ENCODE results near the gene FAM107B.
A peak's percentile ranks its signal among the peaks of the same experiment; 100 is the strongest.
"Not testable (repeated sequence)": the region's sequence is repeated elsewhere in the genome, so short reads cannot be mapped to it uniquely, and the experiment has no call there.

Gene FAM107B

GRCh38 chr10:14659626-14660196, 115.0 kb downstream of the FAM107B start:
- DNase-seq, result peak; percentile 63

DNA sequence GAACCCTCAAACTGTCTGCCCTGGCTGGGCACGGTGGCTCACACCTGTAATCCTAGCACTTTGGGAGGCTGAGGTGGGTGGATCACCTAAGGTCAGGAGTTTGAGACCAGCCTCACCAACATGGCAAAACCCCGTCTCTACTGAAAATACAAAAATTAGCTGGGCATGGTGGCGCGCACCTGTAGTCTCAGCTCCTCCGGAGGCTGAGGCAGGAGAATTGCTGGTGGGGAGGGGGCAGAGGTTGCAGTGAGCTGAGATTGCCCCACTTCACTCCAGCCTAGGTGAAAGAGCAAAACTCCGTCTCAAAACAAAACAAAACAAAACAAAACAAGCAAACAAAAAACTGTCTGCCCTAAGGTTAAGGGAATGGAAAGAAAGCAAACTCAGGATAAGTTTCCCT, 115.6 kb downstream of the FAM107B start:
- DNase-seq, result not testable (repeated sequence)

- DNase-seq, result no peak
Observed at GRCh38 chr10:14658331-14659127, 116.2 kb downstream of the FAM107B start.

DNA sequence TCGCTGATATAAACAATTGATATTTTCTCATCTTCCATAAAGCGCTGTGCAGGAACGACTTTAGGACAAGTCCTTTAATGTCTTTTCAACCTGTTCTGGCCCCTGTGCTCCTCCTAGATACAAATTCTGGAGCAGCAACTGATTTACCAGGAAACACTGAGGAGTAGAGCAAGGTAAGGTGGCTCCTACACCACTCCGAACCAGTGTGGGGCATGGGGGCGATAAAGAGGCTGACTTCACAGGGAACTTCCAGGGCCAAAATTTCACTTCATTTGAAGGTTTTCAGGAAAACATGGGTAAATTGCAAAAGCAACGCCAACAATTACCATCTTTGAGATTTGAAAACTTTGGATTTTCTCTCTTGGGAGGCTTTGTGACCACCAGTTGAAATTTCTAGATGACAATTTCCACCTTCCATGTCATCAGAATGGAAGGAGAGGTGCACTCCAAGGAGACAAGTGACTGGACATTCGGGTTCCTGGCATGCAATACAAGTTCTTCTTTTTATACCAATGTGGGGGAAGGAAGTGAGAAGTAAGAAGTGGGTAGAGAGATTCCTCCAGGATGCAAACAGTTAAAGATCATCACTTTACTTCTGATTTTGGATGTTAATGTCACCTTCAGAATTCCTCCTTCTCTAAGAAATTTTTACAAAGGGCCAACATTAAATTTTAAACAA, 118.5 kb downstream of the FAM107B start:
- DNase-seq, result no peak

DNA sequence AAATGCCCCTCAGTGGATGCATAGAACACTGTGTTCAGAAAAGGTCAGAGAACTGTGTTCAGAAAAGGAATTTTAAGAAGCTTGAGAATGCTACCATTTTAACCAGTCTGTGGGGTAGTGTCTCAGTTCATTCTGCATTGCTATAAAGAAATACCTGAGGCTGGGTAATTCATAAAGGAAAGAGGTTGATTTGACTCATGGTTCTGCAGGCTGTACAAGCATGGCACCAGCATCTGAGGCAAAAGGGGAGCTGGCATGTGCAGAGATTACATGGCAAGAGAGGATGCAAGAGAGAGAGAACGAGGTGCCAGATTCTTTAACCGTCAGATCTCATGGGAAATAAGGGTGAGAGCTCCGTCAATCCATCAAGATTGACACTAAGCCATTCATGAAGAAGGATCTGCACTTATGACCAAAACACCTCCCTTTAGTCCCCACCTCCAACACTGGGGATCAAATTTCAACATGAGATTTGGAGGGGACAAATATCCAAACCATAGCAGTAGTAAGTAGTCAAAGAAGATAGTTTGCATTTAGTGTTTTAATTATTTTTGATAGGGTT, 119.8 kb downstream of the FAM107B start:
- no peak for DNase-seq

DNA sequence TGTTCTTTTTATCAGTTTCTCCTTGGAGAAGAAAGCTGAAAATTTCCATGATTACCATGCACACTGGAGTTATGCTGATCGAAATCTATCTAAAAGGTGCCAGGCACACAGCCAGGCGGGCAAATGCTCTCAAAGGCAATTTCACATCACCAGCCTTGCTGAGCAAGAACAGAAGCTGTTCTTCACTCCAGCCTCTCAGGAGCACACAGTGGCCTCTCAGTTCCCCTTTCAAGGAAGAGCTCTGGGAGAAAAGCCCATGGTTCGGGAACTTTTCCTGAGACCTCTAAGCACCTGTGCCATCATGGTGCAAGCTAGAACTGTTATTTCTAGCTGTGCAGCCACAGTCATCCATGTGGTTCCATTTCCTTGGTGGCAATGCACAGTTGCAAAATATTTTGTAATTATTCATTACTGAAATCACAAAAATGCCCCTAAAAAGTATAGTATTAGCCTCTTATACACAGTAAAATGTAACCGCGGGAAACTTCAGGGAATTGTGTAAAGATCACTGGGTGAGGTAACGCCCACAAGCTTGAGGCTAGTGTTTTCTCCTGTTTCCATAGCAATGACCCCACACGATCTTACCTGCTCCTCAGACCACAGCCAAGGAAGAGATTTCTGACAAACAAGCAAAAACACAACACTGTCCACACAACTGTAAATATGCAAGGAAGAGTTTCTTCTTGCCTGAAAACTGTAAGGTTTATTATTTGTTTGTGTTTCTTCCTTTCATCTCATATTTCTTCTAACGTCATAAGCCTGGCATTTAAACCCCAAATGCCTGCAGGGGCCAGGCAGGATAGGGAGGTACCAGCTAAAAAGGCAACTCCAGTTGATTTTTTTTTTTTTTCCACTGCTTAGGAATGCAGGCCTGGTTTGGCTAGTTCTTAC, 121.2 kb downstream of the FAM107B start:
- DNase-seq, result no peak

GRCh38 chr10:14652816-14653215, 121.9 kb downstream of the FAM107B start:
- DNase-seq, result no peak

- no peak for DNase-seq
Observed at GRCh38 chr10:14652067-14652466, 122.6 kb downstream of the FAM107B start.

DNA sequence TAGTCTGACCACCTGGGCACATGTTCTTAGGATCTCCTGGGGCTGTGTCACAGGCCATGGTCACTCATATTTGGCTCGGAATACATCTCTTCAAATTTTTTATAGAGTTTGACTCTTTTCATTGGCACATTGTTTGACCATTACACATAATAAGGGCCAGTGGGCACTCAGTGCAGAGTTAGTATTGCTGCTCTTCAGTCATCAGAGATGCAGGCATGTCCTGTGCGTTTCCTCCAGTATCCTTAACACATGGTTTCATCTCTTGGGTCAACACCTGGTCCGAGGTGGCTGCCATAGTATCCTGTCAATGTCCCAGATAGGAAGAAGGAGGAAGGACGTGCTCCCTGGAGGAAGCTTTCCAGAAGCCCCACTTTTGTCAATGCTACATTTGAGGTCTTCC, 125.0 kb downstream of the FAM107B start:
- DNase-seq, result no peak

DNA sequence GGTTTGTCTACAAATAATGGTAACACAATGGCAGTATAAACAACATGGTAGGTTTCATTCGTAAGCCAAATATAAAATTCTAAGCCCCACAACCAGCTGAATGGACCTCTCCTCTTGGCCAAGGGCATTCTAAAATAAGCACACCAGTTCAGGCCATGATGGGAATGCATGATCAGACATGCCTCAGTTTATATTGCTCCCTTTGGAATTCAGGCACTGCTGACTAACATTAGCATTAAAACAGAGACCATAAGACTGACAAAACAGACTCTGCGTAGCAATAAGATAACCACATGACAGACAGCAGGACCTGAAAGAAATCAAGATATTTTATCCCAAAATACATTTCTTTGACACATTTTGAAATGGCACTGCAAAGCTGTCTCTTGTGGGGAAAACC, 125.8 kb downstream of the FAM107B start:
- no peak for DNase-seq

GRCh38 chr10:14648005-14648765, 126.5 kb downstream of the FAM107B start:
- DNase-seq, result peak; percentile 76

DNA sequence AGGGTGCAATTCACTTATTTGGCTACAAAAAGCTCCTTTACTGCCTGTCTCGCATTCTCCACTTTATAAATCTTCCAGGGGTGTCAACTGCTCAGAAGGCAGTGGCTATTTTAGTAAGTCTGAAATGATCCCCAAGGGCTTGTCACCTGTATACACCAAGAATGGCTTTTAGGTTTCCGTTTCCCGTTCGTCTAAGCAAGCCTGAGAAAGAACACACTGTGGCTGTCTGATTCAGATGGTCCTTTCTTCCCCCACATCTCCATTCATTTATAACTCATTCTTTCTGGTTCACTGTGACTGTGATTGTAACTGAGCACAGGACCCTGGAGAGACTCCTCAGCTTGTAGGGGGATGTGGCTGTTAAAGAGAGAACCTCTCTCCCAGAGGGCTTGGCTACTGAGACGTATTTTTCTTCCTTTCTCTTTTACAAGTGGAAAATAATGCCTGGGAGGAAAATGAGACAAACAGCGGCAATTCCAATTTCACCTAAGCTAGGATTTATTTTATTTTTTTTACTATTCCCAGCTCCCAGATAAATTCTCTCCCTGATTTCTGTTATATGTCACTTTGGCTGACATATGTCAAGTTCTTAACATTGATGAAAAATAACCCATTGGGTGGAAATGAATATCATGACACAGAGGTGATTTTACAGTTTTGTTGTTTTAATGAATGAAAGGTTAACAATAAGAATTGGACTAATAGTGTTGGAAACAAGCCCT, 129.3 kb downstream of the FAM107B start:
- DNase-seq, result peak; percentile 25

DNA sequence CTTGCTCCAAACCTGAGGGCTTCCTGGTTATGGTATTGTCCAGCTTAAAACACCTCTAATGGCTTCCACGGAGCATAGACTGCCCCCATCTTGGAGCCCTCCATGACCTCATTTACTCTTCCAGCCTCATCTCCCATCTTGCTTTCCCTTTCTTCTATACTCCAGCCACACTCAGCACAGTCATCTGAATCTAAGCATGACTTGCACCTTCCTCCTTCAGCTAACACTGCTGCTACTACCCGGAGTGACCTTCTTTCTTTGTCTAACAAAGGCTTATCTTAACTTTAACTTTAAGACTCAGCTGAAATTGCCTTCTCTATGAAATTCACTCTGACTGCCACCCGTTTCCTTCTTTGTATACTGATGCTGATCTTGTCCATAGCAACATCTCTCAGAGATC, 135.1 kb downstream of the FAM107B start:
- DNase-seq, result no peak

- no peak for DNase-seq
Observed at GRCh38 chr10:14635043-14635710, 139.5 kb downstream of the FAM107B start.

- DNase-seq, result not testable (repeated sequence)
Observed at GRCh38 chr10:14634572-14634971, 140.1 kb downstream of the FAM107B start.

- DNase-seq, result no peak
Observed at GRCh38 chr10:14625765-14626525, 148.8 kb downstream of the FAM107B start.

DNA sequence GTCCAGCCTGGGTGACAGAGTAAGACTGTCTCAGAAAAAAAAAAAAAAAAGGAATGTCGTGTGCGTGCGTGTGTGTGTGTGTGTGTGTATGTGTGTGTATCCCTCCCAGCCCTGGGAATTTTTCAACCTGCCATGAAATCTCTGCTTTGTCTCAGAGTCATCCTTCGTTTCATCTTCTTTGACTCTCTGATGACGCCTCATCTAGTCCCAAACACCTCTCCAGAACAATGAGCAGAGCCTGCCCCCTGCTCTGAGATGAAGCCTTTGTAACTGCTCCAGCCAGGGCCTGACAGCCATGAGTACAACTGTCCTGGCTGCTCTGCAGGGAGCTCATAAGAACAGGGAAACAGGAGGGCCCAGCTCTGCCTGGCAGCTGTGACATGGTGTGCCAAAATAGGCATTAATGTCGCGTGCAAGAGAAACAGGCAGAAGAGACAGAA, 149.5 kb downstream of the FAM107B start:
- no peak for DNase-seq

DNA sequence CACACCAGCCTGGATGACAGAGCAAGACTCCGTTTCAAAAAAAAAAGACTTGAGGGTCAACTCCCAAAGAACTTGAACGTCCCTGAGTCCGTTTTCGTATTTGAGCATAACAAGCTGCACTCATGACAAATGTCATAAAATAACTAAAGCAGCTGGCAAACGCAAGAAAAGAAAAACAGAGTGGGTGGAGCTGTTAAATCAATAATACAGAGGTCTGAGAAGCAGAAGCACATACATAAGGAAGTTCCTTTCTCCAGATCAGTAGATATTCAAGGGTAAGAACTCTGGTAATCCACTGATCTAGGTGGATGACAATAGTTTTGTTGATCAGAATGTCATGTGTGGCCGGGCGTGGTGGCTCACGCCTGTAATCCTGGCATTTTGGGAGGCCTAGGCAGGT, 150.1 kb downstream of the FAM107B start:
- no peak for DNase-seq

DNA sequence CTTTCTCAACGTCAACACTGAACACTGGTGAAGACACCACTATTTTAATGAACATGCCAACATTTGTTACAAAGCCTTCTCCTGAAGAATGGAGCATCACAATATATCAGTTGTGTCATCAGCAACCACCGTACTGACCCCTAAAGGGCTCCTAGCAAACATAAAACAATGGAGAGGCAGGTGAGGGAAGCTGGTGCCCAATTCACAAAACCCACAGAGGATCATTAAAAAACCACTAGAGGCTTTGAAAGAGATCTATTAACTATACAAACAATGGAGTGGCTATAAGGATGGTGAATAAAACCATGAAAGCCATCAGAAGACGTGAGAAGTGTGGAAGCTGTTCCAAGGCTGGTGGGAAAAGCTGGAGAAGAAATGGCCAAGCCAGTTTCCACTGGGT, 150.8 kb downstream of the FAM107B start:
- no peak for DNase-seq

- DNase-seq, result no peak
Observed at GRCh38 chr10:14621037-14621436, 153.7 kb downstream of the FAM107B start.
